Mammary microvascular endothelial cell (primary cell): Measurements from ENCODE around the gene NAB1. TPM values are rescaled to one million over a fixed set of nuclear protein-coding genes. Genes with fewer than 3 reads are reported as not detected.

Experiments used
- total RNA-seq: library from RNA; depleted of rRNA; stranded (reverse); fragments of >200 nt; gene quantifications from 2 replicates; pipeline ENCODE4 v1.2.3, GENCODE V29; 2015

The NAB1 gene
- 16.4 and 18.5 TPM in 2 replicates for total RNA-seq

GRCh38 chr2:190649035-190649797 lies at the start of gene NAB1:
TSS of gene NAB1 (plus strand) at chr2:190649083. CDS start at chr2:190659177, 10,094 bp downstream.

Other genes with a start within 250 kb of the NAB1 start
- 1.1 and 2.3 TPM in 2 replicates for gene MFSD6, start 240.7 kb upstream of the NAB1 start, total RNA-seq
- 2.0 and 3.1 TPM in 2 replicates for gene NEMP2, start 114.4 kb upstream of the NAB1 start, total RNA-seq
- gene GLS, start 231.7 kb downstream of the NAB1 start, total RNA-seq = 68.4 and 69.3 TPM in 2 replicates